HFFc6 (cell line): ENCODE results near the gene MRGPRG. TPM values are rescaled to one million over a fixed set of nuclear protein-coding genes. Genes with fewer than 3 reads are reported as not detected.
"Not testable (repeated sequence)": the region's sequence is repeated elsewhere in the genome, so short reads cannot be mapped to it uniquely, and the experiment has no call there.

Experiments
- DNase-seq: peaks from one replicate; pipeline ENCODE4 v3.0.0-alpha.2; 2018
- H3K27ac Mint-ChIP-seq: 2 replicates; pipeline ENCODE4 v1.8.0; 2020; ENCODE audit warnings: mild to moderate bottlenecking, mixed read lengths
- H3K27me3 Mint-ChIP-seq: 2 replicates; pipeline ENCODE4 v1.8.0; 2021; ENCODE audit warnings: mild to moderate bottlenecking, moderate library complexity, mixed read lengths; ENCODE audit not compliant: insufficient read depth
- H3K36me3 Mint-ChIP-seq: 2 replicates; pipeline ENCODE4 v1.8.0; 2021; ENCODE audit warnings: low read depth, mixed read lengths
- H3K4me1 Mint-ChIP-seq: 2 replicates; pipeline ENCODE4 v1.8.0; 2020; ENCODE audit warnings: low read depth, mixed read lengths
- H3K4me3 Mint-ChIP-seq: 2 replicates; pipeline ENCODE4 v1.8.0; 2020; ENCODE audit warnings: mild to moderate bottlenecking, moderate library complexity, mixed read lengths
- H3K9me3 Mint-ChIP-seq: 2 replicates; pipeline ENCODE4 v1.8.0; 2020; ENCODE audit warnings: mild to moderate bottlenecking, mixed read lengths
- CTCF ChIP-seq: fragments of 200-600 bp; sonication (generic); IDR thresholded peaks from 2 replicates; pipeline ENCODE4 v1.5.0; 2021; ENCODE audit warnings: antibody characterized with exemption, mild to moderate bottlenecking
- total RNA-seq, 6 experiments: library from RNA; stranded (reverse); fragmentation: NEBNext Ultra II Directional; extraction: Animal tissue kit (Norgen Biotek cat#: 25700); gene quantifications; 2 replicates in 1 of 6; 3 replicates in 5 of 6; pipeline ENCODE4 v1.2.3, GENCODE V29; 2021

MRGPRG gene
- total RNA-seq, 6 experiments from 2014 or later, result not detected

DNA sequence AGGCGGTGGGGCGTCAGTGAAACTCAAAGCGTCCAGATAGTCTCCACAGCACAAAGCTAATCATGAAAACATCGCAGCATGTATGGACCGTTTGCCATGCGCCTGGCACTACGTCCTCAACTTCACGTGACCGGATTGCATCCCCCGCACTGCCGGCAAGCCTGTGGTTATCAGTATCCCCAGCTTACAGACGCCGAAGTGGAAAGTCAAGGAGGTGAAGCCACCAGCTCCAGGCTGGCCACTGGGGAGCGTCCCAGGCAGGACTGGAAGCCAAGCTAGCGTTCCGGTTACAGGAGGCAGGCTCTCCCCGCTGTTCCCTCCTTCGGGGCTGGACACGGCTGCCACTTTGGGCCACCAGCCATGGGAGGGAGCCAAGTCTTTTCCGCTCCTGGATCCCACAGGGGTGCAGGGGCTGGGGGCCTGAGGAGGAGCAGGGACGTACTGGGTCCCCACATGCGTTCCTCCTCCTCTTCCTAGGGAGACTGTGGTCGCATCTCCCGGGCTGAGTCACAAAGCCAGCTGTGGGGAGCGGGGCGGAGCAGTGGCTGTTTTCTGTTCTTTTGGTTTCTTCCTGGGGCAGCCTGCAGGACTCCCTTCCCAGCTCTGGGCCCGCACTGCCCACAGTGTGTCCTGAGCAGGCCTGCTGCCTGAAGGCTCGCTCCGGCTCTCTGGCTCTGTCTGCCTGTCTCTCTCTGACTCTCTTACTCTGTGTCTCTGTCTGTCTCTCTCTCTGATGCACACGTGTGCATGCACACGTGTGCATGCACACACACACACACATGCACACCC, 49.2 kb downstream of the MRGPRG start:
- Mint-ChIP-seq H3K4me1 (peaks cover 21% of the 10 kb centered on the region), H3K36me3 (no peaks in the 10 kb centered on the region), H3K4me3 (peak overlapping the region; percentile 78), H3K9me3 (no peaks in the 10 kb centered on the region), H3K27ac (peak overlapping the region; percentile 68), H3K27me3 (peaks cover 14% of the 10 kb centered on the region)
- DNase-seq, result peak; percentile 78
- TF ChIP-seq CTCF, result peak; percentile 29; the same call in 1 of the 2 replicates

DNA sequence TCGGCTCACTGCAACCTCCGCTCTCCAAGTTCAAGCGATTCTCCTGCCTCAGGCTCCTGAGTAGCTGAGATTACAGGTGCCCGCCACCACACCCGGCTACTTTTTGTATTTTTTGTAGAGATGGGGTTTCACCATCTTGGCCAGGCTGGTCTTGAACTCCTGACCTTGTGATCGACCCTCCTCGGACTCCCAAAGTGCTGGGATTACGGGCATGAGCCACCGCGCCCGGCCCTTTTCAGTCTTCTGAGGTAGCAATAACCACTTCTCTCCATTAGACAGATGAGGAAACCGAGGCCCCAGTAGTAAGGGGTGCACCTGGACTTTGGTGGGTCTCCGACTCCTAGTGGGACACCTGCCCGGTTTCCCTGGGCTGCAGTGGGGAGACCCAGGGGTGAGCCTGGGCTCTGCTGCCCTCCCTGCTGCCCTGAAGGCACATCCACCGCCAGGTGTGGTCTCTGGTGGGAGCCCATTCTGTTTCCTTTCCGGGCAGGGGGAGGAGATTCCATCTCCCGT, 49.8 kb downstream of the MRGPRG start:
- DNase-seq, H3K9me3 Mint-ChIP-seq, H3K36me3 Mint-ChIP-seq: not testable (repeated sequence)
- peaks cover 14% of the 10 kb centered on the region for H3K27me3 Mint-ChIP-seq
- peaks cover 25% of the 10 kb centered on the region for H3K4me1 Mint-ChIP-seq
- H3K27ac Mint-ChIP-seq, result peak overlapping the region; percentile 68
- H3K4me3 Mint-ChIP-seq, result peak overlapping the region; percentile 78

Other genes with a start within 250 kb of the MRGPRG start
- gene NAP1L4, start 226.5 kb downstream of the MRGPRG start, total RNA-seq, result 100 to 1,000 TPM; 109 to 140 (median 131) TPM
- 10 to 100 TPM; 51.2 to 64.3 (median 56.1) TPM for gene CARS1, start 161.4 kb downstream of the MRGPRG start, total RNA-seq
- gene OSBPL5, start 53.5 kb downstream of the MRGPRG start, total RNA-seq, result 10 to 100 TPM; 32.6 to 42.6 (median 36.7) TPM
- gene MRGPRE, start 13.6 kb upstream of the MRGPRG start, total RNA-seq, result not detected
- 10 to 100 TPM; 16.9 to 22.4 (median 18.4) TPM for gene ZNF195, start 160.3 kb upstream of the MRGPRG start, total RNA-seq